HCEC 1CT (cell line): ENCODE data around the gene IFI6.
"Not testable (repeated sequence)": the region's sequence is repeated elsewhere in the genome, so short reads cannot be mapped to it uniquely, and the experiment has no call there.

Experiments used
- DNase-seq: peaks from one replicate; pipeline ENCODE4 v3.0.0-alpha.2; 2017

The IFI6 gene

GRCh38 chr1:27626031-27626935 is 45.7 kb downstream of the IFI6 start:
- DNase-seq: no peak

GRCh38 chr1:27624467-27625178 is 47.4 kb downstream of the IFI6 start:
- no peak for DNase-seq

GRCh38 chr1:27623327-27624212 is 48.4 kb downstream of the IFI6 start:
- DNase-seq: no peak

GRCh38 chr1:27622828-27623227 is 49.2 kb downstream of the IFI6 start:
- no peak for DNase-seq

GRCh38 chr1:27621051-27621920 is 50.7 kb downstream of the IFI6 start:
- no peak for DNase-seq

- not testable (repeated sequence) for DNase-seq
These were observed 52.1 kb downstream of the IFI6 start for GRCh38 chr1:27619782-27620438.

GRCh38 chr1:27618341-27619082 is 53.5 kb downstream of the IFI6 start:
- no peak for DNase-seq

GRCh38 chr1:27617420-27617819 is 54.6 kb downstream of the IFI6 start:
- no peak for DNase-seq

GRCh38 chr1:27616441-27616840 is 55.6 kb downstream of the IFI6 start:
- no peak for DNase-seq
